Measurements from ENCODE around the gene NPFFR1. TPM values are rescaled to one million over a fixed set of nuclear protein-coding genes. Genes with fewer than 3 reads are reported as not detected.
A peak's percentile ranks its signal among the peaks of the same experiment; 100 is the strongest.

The NPFFR1 gene
- total RNA-seq, 1 donor from 2014 or later: 1.0 TPM

GRCh38 chr10:70281609-70282008 is 2.2 kb downstream of the NPFFR1 start:
- Histone ChIP-seq H3K4me1 (peaks cover 9% of the 10 kb centered on the region), H3K4me3 (no peak overlapping the region), H3K27ac (no peak overlapping the region), H3K27me3 (ENCODE audit: low read depth) (peaks cover 38% of the 10 kb centered on the region), H3K36me3 (no peaks in the 10 kb centered on the region), H3K9me3 (no peaks in the 10 kb centered on the region)
- no peak for TF ChIP-seq CTCF (IDR thresholded peaks at IDR 0.05)
- ATAC-seq (no peak), DNase-seq (no peak)
- intact Hi-C loops (cut with DNase I): no loop called here

GRCh38 chr10:70280099-70280498 is 3.7 kb downstream of the NPFFR1 start:
- intact Hi-C loops (cut with DNase I): no loop called here
- DNase-seq: no peak
- no peak overlapping the region for H3K27ac ChIP-seq
- H3K9me3 ChIP-seq: no peaks in the 10 kb centered on the region
- no peak for TF ChIP-seq CTCF (IDR thresholded peaks at IDR 0.05)
- H3K4me1 ChIP-seq: peaks cover 9% of the 10 kb centered on the region
- no peak overlapping the region for H3K4me3 ChIP-seq
- H3K27me3 ChIP-seq (ENCODE audit: low read depth): peaks cover 26% of the 10 kb centered on the region
- ATAC-seq: no peak
- H3K36me3 ChIP-seq: no peaks in the 10 kb centered on the region

GRCh38 chr10:70277396-70278030 is 6.3 kb downstream of the NPFFR1 start:
- Histone ChIP-seq H3K9me3 (no peaks in the 10 kb centered on the region), H3K36me3 (no peaks in the 10 kb centered on the region), H3K4me3 (no peak overlapping the region), H3K27me3 (ENCODE audit: low read depth) (peaks cover under 1% of the 10 kb centered on the region), H3K27ac (no peak overlapping the region), H3K4me1 (peaks cover 5% of the 10 kb centered on the region)
- DNase-seq (no peak), ATAC-seq (peak in 1 of 2 donors; percentile 10)
- intact Hi-C loops (cut with DNase I): no loop called here
- no peak for TF ChIP-seq CTCF (IDR thresholded peaks at IDR 0.05)

- no peak for TF ChIP-seq CTCF (IDR thresholded peaks at IDR 0.05)
- Histone ChIP-seq H3K9me3 (no peaks in the 10 kb centered on the region), H3K27me3 (ENCODE audit: low read depth) (no peaks in the 10 kb centered on the region), H3K4me3 (no peak overlapping the region), H3K36me3 (no peaks in the 10 kb centered on the region), H3K27ac (no peak overlapping the region), H3K4me1 (peaks cover 9% of the 10 kb centered on the region)
- DNase-seq: no peak
- intact Hi-C loops (cut with DNase I): no loop called here
- peak; percentile 10 to 50 for ATAC-seq
Observed at GRCh38 chr10:70274643-70275042, 9.2 kb downstream of the NPFFR1 start.

GRCh38 chr10:70272925-70273316 is 10.9 kb downstream of the NPFFR1 start:
- H3K4me1 ChIP-seq: peaks cover 9% of the 10 kb centered on the region
- DNase-seq (no peak), ATAC-seq (peak; percentile 17 to 56)
- no peaks in the 10 kb centered on the region for H3K9me3 ChIP-seq
- TF ChIP-seq CTCF (IDR thresholded peaks at IDR 0.05): peak; percentile 49
- intact Hi-C loops (cut with DNase I): no loop called here
- H3K4me3 ChIP-seq: no peak overlapping the region
- no peak overlapping the region for H3K27ac ChIP-seq
- no peaks in the 10 kb centered on the region for H3K27me3 ChIP-seq (ENCODE audit: low read depth)
- H3K36me3 ChIP-seq: no peaks in the 10 kb centered on the region
